Subcutaneous abdominal adipose tissue (tissue), 5 donors: ENCODE results near the gene PPP2R5D.

Experiments used
- H3K27ac ChIP-seq: one replicate; pipeline ENCODE4 v1.7.0; 2013; ENCODE audit warnings: low read depth, mild to moderate bottlenecking, inconsistent platforms, low read length, moderate library complexity
- H3K27me3 ChIP-seq, 5 donors: one replicate each; pipeline ENCODE4 v1.7.0; 2013; ENCODE audit warnings: low read length in 5 of 5, inconsistent platforms in 1 of 5; ENCODE audit not compliant: control insufficient read depth in 5 of 5, insufficient read depth in 4 of 5
- H3K36me3 ChIP-seq, 5 donors: one replicate each; pipeline ENCODE4 v1.7.0; 2013; ENCODE audit warnings: low read length in 5 of 5; ENCODE audit not compliant: control insufficient read depth in 5 of 5, insufficient read depth in 5 of 5
- H3K4me1 ChIP-seq, 5 donors: one replicate each; pipeline ENCODE4 v1.7.0; 2013; ENCODE audit warnings: low read length in 5 of 5, mild to moderate bottlenecking in 3 of 5, moderate library complexity in 1 of 5; ENCODE audit not compliant: control insufficient read depth in 5 of 5, insufficient read depth in 5 of 5
- H3K4me3 ChIP-seq, 5 donors: one replicate each; pipeline ENCODE4 v1.7.0; 2013; ENCODE audit warnings: low read length in 5 of 5, low read depth in 1 of 5
- H3K9ac ChIP-seq, 5 donors: one replicate each; pipeline ENCODE4 v1.7.0; 2013; ENCODE audit warnings: low read length in 5 of 5, mild to moderate bottlenecking in 4 of 5, moderate library complexity in 3 of 5
- H3K9me3 ChIP-seq, 5 donors: one replicate each; pipeline ENCODE4 v1.7.0; 2013; ENCODE audit warnings: low read length in 5 of 5; ENCODE audit not compliant: control insufficient read depth in 5 of 5
- donor health status: healthy.
- donor health status: healthy.
- donor health status: healthy.
- donor health status: healthy.
- donor health status: healthy.

The PPP2R5D gene

GRCh38 chr6:43052225-43052841 is 68.0 kb downstream of the PPP2R5D start:
- peak overlapping the region in 2 of 5 donors; percentile 61 to 88 for H3K4me3 ChIP-seq
- peaks cover 0 to 60% (median 39%) of the 10 kb centered on the region in 5 donors for H3K36me3 ChIP-seq
- H3K9me3 ChIP-seq, result no peaks in the 10 kb centered on the region
- H3K27me3 ChIP-seq, result no peaks in the 10 kb centered on the region
- peak overlapping the region; percentile 81 for H3K27ac ChIP-seq
- peak overlapping the region in 2 of 5 donors; percentile 78 to 93 for H3K9ac ChIP-seq
- H3K4me1 ChIP-seq, result peaks cover 1 to 30% (median 22%) of the 10 kb centered on the region in 5 donors

- Histone ChIP-seq H3K36me3 (peaks cover 0 to 54% (median 41%) of the 10 kb centered on the region in 5 donors), H3K27ac (peak overlapping the region; percentile 81), H3K27me3 (no peaks in the 10 kb centered on the region), H3K9me3 (no peaks in the 10 kb centered on the region), H3K9ac (peak overlapping the region; percentile 6 to 93 (median 78)), H3K4me3 (peak overlapping the region; percentile 61 to 93 (median 79)), H3K4me1 (peaks cover 1 to 32% (median 26%) of the 10 kb centered on the region in 5 donors)
Measured at GRCh38 chr6:43052842-43053544, 68.6 kb downstream of the PPP2R5D start.

GRCh38 chr6:43053545-43054205 is 69.3 kb downstream of the PPP2R5D start, which contains the start of gene CUL7:
Gene CUL7, minus strand, starts transcription at chr6:43053851. Its CDS starts 1,063 bp downstream, at chr6:43052788.
- Histone ChIP-seq H3K4me3 (peak within 1 kb of the TSS; percentile 66 to 93 (median 79)), H3K4me1 (peaks cover 4 to 39% (median 33%) of the 10 kb centered on the region in 5 donors), H3K27me3 (no peaks in the 10 kb centered on the region), H3K27ac (peak within 1 kb of the TSS; percentile 81), H3K9me3 (no peaks in the 10 kb centered on the region), H3K36me3 (peaks cover 0 to 48% (median 36%) of the 10 kb centered on the region in 5 donors), H3K9ac (peak within 1 kb of the TSS; percentile 6 to 93 (median 78))

GRCh38 chr6:43054206-43054943 is 70.0 kb downstream of the PPP2R5D start:
- Histone ChIP-seq H3K4me1 (peaks cover 4 to 43% (median 38%) of the 10 kb centered on the region in 5 donors), H3K9me3 (no peaks in the 10 kb centered on the region), H3K4me3 (peak overlapping the region; percentile 66 to 93 (median 79)), H3K27me3 (no peaks in the 10 kb centered on the region), H3K36me3 (peaks cover 0 to 43% (median 32%) of the 10 kb centered on the region in 5 donors), H3K9ac (peak overlapping the region in 3 of 5 donors; percentile 10 to 93 (median 77)), H3K27ac (peak overlapping the region; percentile 81)

- Histone ChIP-seq H3K36me3 (peaks cover 0 to 28% (median 21%) of the 10 kb centered on the region in 5 donors), H3K9ac (no peak overlapping the region), H3K9me3 (no peaks in the 10 kb centered on the region), H3K27me3 (no peaks in the 10 kb centered on the region), H3K4me1 (peaks cover 7 to 53% (median 50%) of the 10 kb centered on the region in 5 donors), H3K27ac (no peak overlapping the region), H3K4me3 (no peak overlapping the region)
Measured at GRCh38 chr6:43055966-43056365, 71.6 kb downstream of the PPP2R5D start.

- Histone ChIP-seq H3K36me3 (peaks cover 0 to 27% (median 24%) of the 10 kb centered on the region in 5 donors), H3K9me3 (no peaks in the 10 kb centered on the region), H3K4me1 (peaks cover 7 to 34% (median 31%) of the 10 kb centered on the region in 5 donors), H3K27ac (peak overlapping the region; percentile 84), H3K4me3 (peak overlapping the region; percentile 81 to 96 (median 94)), H3K9ac (peak overlapping the region; percentile 89 to 95 (median 93)), H3K27me3 (no peaks in the 10 kb centered on the region)
Measured at GRCh38 chr6:43058531-43058930, 74.2 kb downstream of the PPP2R5D start.

- Histone ChIP-seq H3K9me3 (no peaks in the 10 kb centered on the region), H3K27me3 (no peaks in the 10 kb centered on the region), H3K4me1 (peaks cover 5 to 30% (median 27%) of the 10 kb centered on the region in 5 donors), H3K36me3 (peaks cover 0 to 31% (median 24%) of the 10 kb centered on the region in 5 donors), H3K4me3 (peak within 1 kb of the TSS; percentile 81 to 96 (median 94)), H3K27ac (peak within 1 kb of the TSS; percentile 84), H3K9ac (peak within 1 kb of the TSS; percentile 89 to 96 (median 94))
Measured at GRCh38 chr6:43059168-43060033, 75.0 kb downstream of the PPP2R5D start, which contains the start of the genes KLC4 and MRPL2. Gene KLC4, plus strand, starts transcription at chr6:43059631. Its CDS starts 1,705 bp downstream, at chr6:43061336. Gene MRPL2, minus strand, starts transcription at chr6:43059434. Its CDS starts 53 bp downstream, at chr6:43059381.

DNA sequence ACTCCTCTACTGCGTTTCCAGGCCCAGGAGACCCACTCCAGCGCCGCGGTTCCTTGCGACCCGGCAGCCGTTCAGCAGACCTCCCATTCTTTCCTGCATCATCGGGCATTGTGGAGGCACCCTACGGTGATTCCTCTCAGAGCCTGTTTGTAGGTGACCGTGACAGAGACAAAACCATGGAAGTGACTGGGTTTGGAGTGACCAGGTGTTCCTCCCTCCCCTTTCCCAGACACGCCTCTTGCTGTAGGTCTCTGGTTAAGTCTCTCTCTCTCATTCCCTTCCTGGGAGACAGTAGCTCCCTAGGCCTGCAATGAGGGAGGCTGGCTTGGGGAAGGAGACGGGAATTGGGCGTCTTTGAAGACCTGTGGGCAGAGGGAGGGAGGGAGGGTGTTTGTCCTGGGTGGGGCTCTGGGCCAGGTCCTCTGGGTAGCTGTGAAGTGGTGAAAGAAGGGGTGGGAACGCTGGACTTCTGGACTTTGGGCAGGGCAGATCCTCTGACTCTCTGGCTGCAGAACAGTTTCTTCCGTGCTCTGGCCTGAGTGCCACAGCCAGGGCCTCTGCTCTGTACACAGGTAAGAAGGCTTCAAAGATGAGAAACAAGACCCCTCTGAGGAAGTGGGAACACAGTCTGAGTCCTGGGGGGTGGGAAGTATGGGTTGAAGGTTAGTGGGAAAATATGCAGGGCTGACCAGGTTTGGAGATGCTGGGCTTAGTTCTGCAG is 75.8 kb downstream of the PPP2R5D start:
- Histone ChIP-seq H3K36me3 (peaks cover 0 to 29% (median 23%) of the 10 kb centered on the region in 5 donors), H3K27ac (peak overlapping the region; percentile 84), H3K4me1 (peaks cover 5 to 29% (median 26%) of the 10 kb centered on the region in 5 donors), H3K9me3 (no peaks in the 10 kb centered on the region), H3K9ac (peak overlapping the region; percentile 86 to 96 (median 94)), H3K4me3 (peak overlapping the region; percentile 81 to 95 (median 91)), H3K27me3 (no peaks in the 10 kb centered on the region)
